Kidney (tissue), 14 donors: ENCODE data around the gene FTCD. TPM values are rescaled to one million over a fixed set of nuclear protein-coding genes. Genes with fewer than 3 reads are reported as not detected.

ENCODE experiments used
- DNase-seq, 5 donors: peaks; one replicate each; pipeline ENCODE4 v3.0.0-alpha.2; 2013 to 2020
- FAIRE-seq: peaks from 2 replicates; lab custom pipeline; 2012; peaks lifted over from hg19 to GRCh38; lab: Jason Lieb, UNC
- H3K27ac ChIP-seq, 2 donors: one replicate each; pipeline ENCODE4 v1.7.0; 2013; ENCODE audit warnings: low read depth in 2 of 2, low read length in 2 of 2, inconsistent platforms in 1 of 2
- H3K27me3 ChIP-seq: one replicate; pipeline ENCODE4 v1.7.1; 2013; ENCODE audit warnings: low read length, inconsistent platforms; ENCODE audit not compliant: control insufficient read depth, insufficient read depth
- H3K36me3 ChIP-seq, 3 donors: one replicate each; pipeline versions ENCODE4 v1.7.0 to v1.7.1; 2013; ENCODE audit warnings: low read length in 3 of 3, control low read depth in 1 of 3, inconsistent platforms in 1 of 3; ENCODE audit not compliant: insufficient read depth in 3 of 3, control insufficient read depth in 2 of 3
- H3K4me1 ChIP-seq, 3 donors: one replicate each; pipeline versions ENCODE4 v1.7.0 to v1.7.1; 2013; ENCODE audit warnings: low read length in 3 of 3, inconsistent platforms in 1 of 3, low read depth in 1 of 3; ENCODE audit not compliant: control insufficient read depth in 2 of 3, insufficient read depth in 2 of 3
- H3K4me3 ChIP-seq, 3 donors: one replicate each; pipeline versions ENCODE4 v1.7.0 to v1.8.1; 2013; ENCODE audit warnings: low read length in 3 of 3, control low read depth in 1 of 3, inconsistent platforms in 1 of 3
- H3K9ac ChIP-seq, 3 donors: one replicate each; pipeline versions ENCODE4 v1.7.0 to v1.7.1; 2013; ENCODE audit warnings: low read length in 3 of 3, control low read depth in 1 of 3, inconsistent platforms in 1 of 3
- H3K9me3 ChIP-seq, 3 donors: one replicate each; pipeline versions ENCODE4 v1.7.0 to v1.7.1; 2013; ENCODE audit warnings: low read length in 3 of 3, control low read depth in 1 of 3, inconsistent platforms in 1 of 3; ENCODE audit not compliant: control insufficient read depth in 2 of 3, insufficient read depth in 1 of 3
- intact Hi-C: fragments of 100-400 bp; cut with DNase I; formaldehyde crosslinking; loops from one replicate; pipeline ENCODE4 v1.11.1; 2022
- polyA plus RNA-seq: library from polyadenylated mRNA; stranded (reverse); fragments of 350-450 nt; fragmentation: Illumina TruSeq; extraction: RNeasy Lipid Tissue Mini Kit (QIAGEN cat#74804); gene quantifications from one replicate; pipeline ENCODE4 v1.2.3, GENCODE V29; 2014; ENCODE audit warnings: low read depth, low replicate concordance; ENCODE audit not compliant: insufficient read depth
- total RNA-seq: library from RNA; stranded (reverse); fragmentation: NEBNext Ultra II Directional; extraction: Animal tissue kit (Norgen Biotek cat#: 25700); gene quantifications from one replicate; pipeline ENCODE4 v1.2.1, GENCODE V29; 2021
- TF ChIP-seq, protein P1 (sequence below): IDR thresholded peaks from 3 replicates; pipeline ENCODE4 v1.5.1; 2012; ENCODE audit warnings: mild to moderate bottlenecking, moderate library complexity, borderline replicate concordance; ENCODE audit not compliant: insufficient read depth; ENCODE audit errors: extremely low read depth
- donor health status: control.
- donor health status: control.
- donor health status: control.
- donor health status: control.
- donor health status: control.
- donor health status: DM: yes; HTN: yes; CAD: no.
- donor health status: Normal renal cell carcinoma (clear cell type).

The FTCD gene
- total and polyA plus RNA-seq, 2 donors from 2014 or later: 51.6 to 273 TPM

DNA sequence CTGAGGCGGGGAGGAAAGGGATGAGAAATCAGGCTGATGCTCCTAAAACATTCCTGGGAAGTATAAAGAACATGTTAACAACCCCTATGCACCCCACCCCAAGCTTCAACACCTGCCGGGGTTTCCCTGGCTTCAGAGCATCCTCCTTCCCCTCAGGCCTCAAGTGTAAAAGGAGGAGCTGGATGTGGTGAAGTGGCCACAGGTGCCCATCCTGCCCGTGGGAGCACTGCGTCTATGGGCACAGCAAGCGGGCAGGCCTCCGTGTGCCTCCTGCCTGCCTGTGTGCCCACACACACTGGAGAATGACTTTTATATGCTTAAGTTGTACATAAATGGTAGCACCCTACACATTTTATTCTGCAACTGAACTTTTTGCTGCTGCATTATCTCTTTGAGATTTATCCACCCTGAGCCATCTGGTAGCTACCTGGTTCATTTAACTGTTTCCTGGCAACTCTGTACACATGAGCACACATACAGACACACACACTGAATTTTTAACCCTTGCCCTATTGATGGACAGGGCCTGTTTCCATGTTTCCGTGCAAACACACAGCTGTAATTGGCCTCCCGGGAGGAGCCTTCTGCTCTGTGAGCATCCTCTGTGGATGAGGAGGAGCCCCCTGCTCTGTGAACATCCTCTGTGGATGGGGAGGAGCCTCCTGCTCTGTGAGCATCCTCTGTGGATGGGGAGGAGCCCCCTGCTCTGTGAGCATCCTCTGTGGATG, 13.4 kb upstream of the FTCD start:
- H3K27ac ChIP-seq: no peak overlapping the region
- no peaks in the 10 kb centered on the region for H3K9me3 ChIP-seq
- H3K36me3 ChIP-seq: no peaks in the 10 kb centered on the region
- DNase-seq (no peak), FAIRE-seq (no peak)
- no peak overlapping the region for H3K9ac ChIP-seq
- no peaks in the 10 kb centered on the region for H3K4me1 ChIP-seq
- H3K27me3 ChIP-seq: no peaks in the 10 kb centered on the region
- intact Hi-C loops: no loop called here
- TF ChIP-seq, protein P1, sequence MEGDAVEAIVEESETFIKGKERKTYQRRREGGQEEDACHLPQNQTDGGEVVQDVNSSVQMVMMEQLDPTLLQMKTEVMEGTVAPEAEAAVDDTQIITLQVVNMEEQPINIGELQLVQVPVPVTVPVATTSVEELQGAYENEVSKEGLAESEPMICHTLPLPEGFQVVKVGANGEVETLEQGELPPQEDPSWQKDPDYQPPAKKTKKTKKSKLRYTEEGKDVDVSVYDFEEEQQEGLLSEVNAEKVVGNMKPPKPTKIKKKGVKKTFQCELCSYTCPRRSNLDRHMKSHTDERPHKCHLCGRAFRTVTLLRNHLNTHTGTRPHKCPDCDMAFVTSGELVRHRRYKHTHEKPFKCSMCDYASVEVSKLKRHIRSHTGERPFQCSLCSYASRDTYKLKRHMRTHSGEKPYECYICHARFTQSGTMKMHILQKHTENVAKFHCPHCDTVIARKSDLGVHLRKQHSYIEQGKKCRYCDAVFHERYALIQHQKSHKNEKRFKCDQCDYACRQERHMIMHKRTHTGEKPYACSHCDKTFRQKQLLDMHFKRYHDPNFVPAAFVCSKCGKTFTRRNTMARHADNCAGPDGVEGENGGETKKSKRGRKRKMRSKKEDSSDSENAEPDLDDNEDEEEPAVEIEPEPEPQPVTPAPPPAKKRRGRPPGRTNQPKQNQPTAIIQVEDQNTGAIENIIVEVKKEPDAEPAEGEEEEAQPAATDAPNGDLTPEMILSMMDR: no peak
- no peak overlapping the region for H3K4me3 ChIP-seq

DNA sequence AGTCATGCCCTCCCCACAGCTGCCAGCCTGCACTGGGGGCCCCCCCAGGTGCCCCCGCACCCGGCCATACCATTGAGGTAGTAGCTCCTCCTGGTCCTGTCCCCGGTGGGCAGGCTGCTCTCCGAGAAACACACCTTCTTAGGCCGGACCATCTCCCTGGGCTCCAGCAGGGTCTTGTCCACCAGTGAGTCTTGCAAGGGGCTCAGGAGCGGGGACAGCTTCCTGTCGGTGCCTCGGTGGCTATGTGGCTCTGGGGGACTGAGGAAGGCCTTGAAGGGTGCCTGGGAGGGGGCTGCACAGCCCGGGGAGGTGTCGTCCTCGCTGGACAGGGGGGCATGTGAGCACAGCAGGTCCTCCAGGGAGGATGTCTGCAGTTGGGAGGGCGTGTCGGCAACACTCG, 12.9 kb upstream of the FTCD start:
- H3K27ac ChIP-seq: no peak overlapping the region
- no peaks in the 10 kb centered on the region for H3K36me3 ChIP-seq
- no peak for FAIRE-seq
- intact Hi-C loops: no loop called here
- DNase-seq: peak in 1 of 5 donors; percentile 71
- H3K9ac ChIP-seq: no peak overlapping the region
- TF ChIP-seq, protein P1: no peak
- no peaks in the 10 kb centered on the region for H3K9me3 ChIP-seq
- H3K27me3 ChIP-seq: no peaks in the 10 kb centered on the region
- no peaks in the 10 kb centered on the region for H3K4me1 ChIP-seq
- H3K4me3 ChIP-seq: no peak overlapping the region

DNA sequence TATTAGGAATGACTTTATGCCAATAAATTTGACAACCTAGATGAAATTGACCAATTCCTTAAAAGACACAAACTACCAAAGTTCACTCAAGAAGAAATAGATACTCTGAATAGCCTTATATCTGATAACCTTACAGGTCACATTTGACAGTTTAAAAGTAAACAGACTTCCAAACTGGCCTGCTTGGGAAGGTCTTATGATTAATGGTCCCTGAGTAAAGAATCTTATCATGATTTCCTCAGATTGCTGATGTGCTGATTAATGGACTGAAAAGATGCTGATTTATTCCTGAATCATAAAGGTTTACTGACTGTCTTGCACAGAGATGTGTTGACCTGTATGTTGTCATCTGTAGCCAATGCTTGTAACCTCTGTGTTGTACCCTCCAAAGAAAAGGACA, 9.7 kb upstream of the FTCD start:
- no peak overlapping the region for H3K27ac ChIP-seq
- H3K9ac ChIP-seq: no peak overlapping the region
- intact Hi-C loops: no loop called here
- FAIRE-seq: no peak
- H3K9me3 ChIP-seq: no peaks in the 10 kb centered on the region
- H3K27me3 ChIP-seq: no peaks in the 10 kb centered on the region
- H3K4me1 ChIP-seq: no peaks in the 10 kb centered on the region
- DNase-seq: no peak
- TF ChIP-seq, protein P1: no peak
- H3K4me3 ChIP-seq: no peak overlapping the region
- H3K36me3 ChIP-seq: no peaks in the 10 kb centered on the region
